OCI-LY3 (cell line): ENCODE results near the gene DPP6.
"Not testable (repeated sequence)": the region's sequence is repeated elsewhere in the genome, so short reads cannot be mapped to it uniquely, and the experiment has no call there.

Experiments used
- H2AFZ ChIP-seq: fragments of 200-600, 300-600 bp; shearing (Covaris generic); 2 replicates; pipeline ENCODE4 v1.6.0; 2014; ENCODE audit warnings: antibody characterized with exemption, low read depth, low read length
- H3K27ac ChIP-seq: fragments of 200-600, 300-600 bp; sonication (generic); 2 replicates; pipeline ENCODE4 v1.5.1; 2014; ENCODE audit warnings: mild to moderate bottlenecking, low read length, moderate library complexity, mixed read lengths
- H3K27me3 ChIP-seq: fragments of 200-600, 300-600 bp; sonication (generic); 2 replicates; pipeline ENCODE4 v1.6.1; 2014; ENCODE audit warnings: low read depth, low read length, mixed read lengths
- H3K36me3 ChIP-seq: fragments of 200-600, 300-600 bp; sonication (generic); replicated peaks from 2 replicates; pipeline ENCODE3; 2014; ENCODE audit warnings: low read depth, low read length, mixed read lengths
- H3K4me1 ChIP-seq: fragments of 300-600, 200-600 bp; sonication (generic); 2 replicates; pipeline ENCODE4 v1.6.1; 2014; ENCODE audit warnings: low read length, mixed read lengths
- H3K4me2 ChIP-seq: fragments of 200-600, 300-600 bp; sonication (generic); 2 replicates; pipeline ENCODE4 v1.6.1; 2014; ENCODE audit warnings: low read length, mixed read lengths
- H3K4me3 ChIP-seq: fragments of 300-600, 200-600 bp; sonication (generic); 2 replicates; pipeline ENCODE4 v1.5.1; 2014; ENCODE audit warnings: antibody characterized with exemption, mild to moderate bottlenecking, low read length, moderate library complexity
- H3K79me2 ChIP-seq: fragments of 300-600, 200-600 bp; shearing (Covaris generic); 2 replicates; pipeline ENCODE4 v1.6.1; 2014; ENCODE audit warnings: mild to moderate bottlenecking, low read length, mixed read lengths
- H3K9ac ChIP-seq: fragments of 300-600, 200-600 bp; shearing (Covaris generic); 2 replicates; pipeline ENCODE4 v1.6.0; 2014; ENCODE audit warnings: mild to moderate bottlenecking, low read length, moderate library complexity
- H3K9me3 ChIP-seq: fragments of 200-600, 300-600 bp; shearing (Covaris generic); 2 replicates; pipeline ENCODE4 v1.6.1; 2014; ENCODE audit warnings: low read length, mixed read lengths; ENCODE audit not compliant: insufficient read depth
- H4K20me1 ChIP-seq: fragments of 200-600, 300-600 bp; sonication (generic); 2 replicates; pipeline ENCODE4 v1.6.1; 2016; ENCODE audit warnings: low read length, mixed read lengths; ENCODE audit not compliant: insufficient read depth

Gene DPP6

GRCh38 chr7:154113732-154114351 lies 61.6 kb downstream of the DPP6 start:
- H3K4me1 ChIP-seq, H3K4me2 ChIP-seq, H3K27ac ChIP-seq, H3K79me2 ChIP-seq, H3K4me3 ChIP-seq, H4K20me1 ChIP-seq, H3K36me3 ChIP-seq, H3K27me3 ChIP-seq, H2AFZ ChIP-seq, H3K9me3 ChIP-seq, H3K9ac ChIP-seq: not testable (repeated sequence)

GRCh38 chr7:154117411-154118390 lies 65.5 kb downstream of the DPP6 start:
- H3K36me3 ChIP-seq, H3K27me3 ChIP-seq, H2AFZ ChIP-seq, H3K79me2 ChIP-seq, H3K4me1 ChIP-seq, H3K9ac ChIP-seq, H3K27ac ChIP-seq, H3K4me2 ChIP-seq, H4K20me1 ChIP-seq, H3K9me3 ChIP-seq, H3K4me3 ChIP-seq: not testable (repeated sequence)

GRCh38 chr7:154120825-154121224 lies 68.6 kb downstream of the DPP6 start:
- H3K27me3 ChIP-seq, H3K36me3 ChIP-seq, H4K20me1 ChIP-seq, H3K9ac ChIP-seq, H2AFZ ChIP-seq, H3K4me1 ChIP-seq, H3K9me3 ChIP-seq, H3K4me2 ChIP-seq, H3K4me3 ChIP-seq, H3K79me2 ChIP-seq, H3K27ac ChIP-seq: not testable (repeated sequence)

GRCh38 chr7:154122720-154123119 lies 70.5 kb downstream of the DPP6 start:
- H3K36me3 ChIP-seq, H2AFZ ChIP-seq, H3K27ac ChIP-seq, H3K9ac ChIP-seq, H3K4me1 ChIP-seq, H3K4me2 ChIP-seq, H3K9me3 ChIP-seq, H4K20me1 ChIP-seq, H3K79me2 ChIP-seq, H3K27me3 ChIP-seq, H3K4me3 ChIP-seq: not testable (repeated sequence)

GRCh38 chr7:154123397-154123796 lies 71.2 kb downstream of the DPP6 start:
- H3K36me3 ChIP-seq, H3K79me2 ChIP-seq, H3K27me3 ChIP-seq, H3K9me3 ChIP-seq, H3K9ac ChIP-seq, H3K4me2 ChIP-seq, H3K27ac ChIP-seq, H3K4me3 ChIP-seq, H3K4me1 ChIP-seq, H4K20me1 ChIP-seq, H2AFZ ChIP-seq: not testable (repeated sequence)

GRCh38 chr7:154129142-154129541 lies 76.9 kb downstream of the DPP6 start:
- not testable (repeated sequence) for H4K20me1 ChIP-seq

GRCh38 chr7:154132617-154133016 lies 80.4 kb downstream of the DPP6 start:
- H3K27me3 ChIP-seq, H3K36me3 ChIP-seq, H2AFZ ChIP-seq, H3K4me3 ChIP-seq, H3K27ac ChIP-seq, H3K4me2 ChIP-seq, H3K4me1 ChIP-seq, H4K20me1 ChIP-seq, H3K9ac ChIP-seq, H3K79me2 ChIP-seq, H3K9me3 ChIP-seq: not testable (repeated sequence)

More at GRCh38 chr7:154129142-154129541, 76.9 kb downstream of the DPP6 start:
- H3K79me2 ChIP-seq, H3K4me2 ChIP-seq, H3K27me3 ChIP-seq, H3K9me3 ChIP-seq, H3K4me1 ChIP-seq, H3K4me3 ChIP-seq, H2AFZ ChIP-seq, H3K36me3 ChIP-seq, H3K27ac ChIP-seq, H3K9ac ChIP-seq: not testable (repeated sequence)

- H3K27me3 ChIP-seq, H3K4me1 ChIP-seq, H3K27ac ChIP-seq, H3K9me3 ChIP-seq, H3K79me2 ChIP-seq, H3K4me2 ChIP-seq, H3K9ac ChIP-seq, H2AFZ ChIP-seq, H3K36me3 ChIP-seq, H3K4me3 ChIP-seq, H4K20me1 ChIP-seq: not testable (repeated sequence)
These were observed 81.6 kb downstream of the DPP6 start for GRCh38 chr7:154133703-154134277.

- H3K9ac ChIP-seq, H3K36me3 ChIP-seq, H3K9me3 ChIP-seq, H2AFZ ChIP-seq, H4K20me1 ChIP-seq, H3K79me2 ChIP-seq, H3K27ac ChIP-seq, H3K4me3 ChIP-seq, H3K27me3 ChIP-seq, H3K4me1 ChIP-seq, H3K4me2 ChIP-seq: not testable (repeated sequence)
These were observed 82.5 kb downstream of the DPP6 start for GRCh38 chr7:154134698-154135097.
